ENCODE measurements around the gene KLRB1.
"Not testable (repeated sequence)": the region's sequence is repeated elsewhere in the genome, so short reads cannot be mapped to it uniquely, and the experiment has no call there.

The KLRB1 gene

DNA sequence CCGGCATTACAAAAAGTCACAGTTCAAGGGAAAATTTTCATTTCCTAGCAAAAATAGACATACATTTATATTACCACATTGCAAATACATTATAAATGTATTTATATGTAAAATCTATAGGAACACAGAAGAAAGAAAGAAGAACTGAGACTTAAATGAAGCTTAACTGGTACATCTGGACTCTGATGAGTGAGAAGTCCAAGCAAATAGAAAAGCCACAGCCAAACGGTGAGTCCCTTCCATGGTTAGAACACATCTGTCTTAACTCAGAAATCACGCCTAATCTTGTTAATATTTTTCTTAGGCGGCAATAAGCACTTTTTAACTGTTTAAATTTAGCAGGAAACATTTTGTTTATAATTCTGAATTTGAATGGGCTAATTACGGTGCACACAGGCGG, 9.4 kb upstream of the KLRB1 start:
- no peaks in the 10 kb centered on the region for H3K9me3 ChIP-seq (ENCODE audit: control insufficient read depth in 1 of 2, low read length in 2 of 2)
- H3K4me1 ChIP-seq (ENCODE audit: control insufficient read depth in 1 of 2, insufficient read depth in 2 of 2, low read length in 2 of 2) = no peaks in the 10 kb centered on the region
- H3K27me3 ChIP-seq (ENCODE audit: low read depth, low read length) = no peaks in the 10 kb centered on the region
- H3K36me3 ChIP-seq (ENCODE audit: control insufficient read depth in 1 of 2, insufficient read depth in 2 of 2, low read length in 2 of 2) = no peaks in the 10 kb centered on the region
- H3K4me3 ChIP-seq (ENCODE audit: low read depth in 1 of 2, low read length in 2 of 2) = no peak overlapping the region
- H3K27ac ChIP-seq (ENCODE audit: low read length) = no peak overlapping the region

DNA sequence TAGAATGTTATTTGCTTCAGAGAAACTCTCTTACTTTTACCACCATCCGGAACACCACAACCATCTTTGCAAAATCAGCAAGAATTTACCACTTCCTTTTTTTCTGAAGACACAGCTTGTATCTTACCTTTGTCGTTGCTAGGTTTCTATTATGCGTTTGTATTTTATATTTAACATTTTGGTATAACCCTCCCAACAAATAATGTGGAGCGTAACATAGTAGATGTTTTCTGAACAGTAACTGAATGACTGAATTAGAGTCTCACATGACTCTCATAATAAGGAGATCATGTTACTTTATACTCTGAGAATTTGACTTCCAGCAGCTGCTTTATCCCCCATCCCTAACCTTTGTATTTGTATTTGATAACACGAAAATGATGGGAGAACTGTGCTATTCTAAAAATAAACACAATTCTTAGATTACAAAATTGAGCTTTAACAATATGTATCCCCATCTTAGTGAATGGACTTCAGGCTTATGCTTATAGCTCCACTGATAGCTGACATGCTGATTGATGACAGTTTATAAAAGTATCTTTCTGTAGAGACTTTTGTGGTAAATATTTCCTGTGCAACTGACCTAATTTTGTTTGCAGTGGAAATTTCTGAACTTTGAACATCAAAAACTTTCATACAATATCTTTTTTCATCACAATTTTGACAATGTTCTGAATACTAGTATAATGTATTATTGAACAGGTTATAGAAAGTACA, 7.9 kb upstream of the KLRB1 start:
- no peaks in the 10 kb centered on the region for H3K36me3 ChIP-seq (ENCODE audit: control insufficient read depth in 1 of 2, insufficient read depth in 2 of 2, low read length in 2 of 2)
- no peaks in the 10 kb centered on the region for H3K9me3 ChIP-seq (ENCODE audit: control insufficient read depth in 1 of 2, low read length in 2 of 2)
- H3K27me3 ChIP-seq (ENCODE audit: low read depth, low read length) = no peaks in the 10 kb centered on the region
- no peak overlapping the region for H3K4me3 ChIP-seq (ENCODE audit: low read depth in 1 of 2, low read length in 2 of 2)
- no peaks in the 10 kb centered on the region for H3K4me1 ChIP-seq (ENCODE audit: control insufficient read depth in 1 of 2, insufficient read depth in 2 of 2, low read length in 2 of 2)
- no peak overlapping the region for H3K27ac ChIP-seq (ENCODE audit: low read length)

DNA sequence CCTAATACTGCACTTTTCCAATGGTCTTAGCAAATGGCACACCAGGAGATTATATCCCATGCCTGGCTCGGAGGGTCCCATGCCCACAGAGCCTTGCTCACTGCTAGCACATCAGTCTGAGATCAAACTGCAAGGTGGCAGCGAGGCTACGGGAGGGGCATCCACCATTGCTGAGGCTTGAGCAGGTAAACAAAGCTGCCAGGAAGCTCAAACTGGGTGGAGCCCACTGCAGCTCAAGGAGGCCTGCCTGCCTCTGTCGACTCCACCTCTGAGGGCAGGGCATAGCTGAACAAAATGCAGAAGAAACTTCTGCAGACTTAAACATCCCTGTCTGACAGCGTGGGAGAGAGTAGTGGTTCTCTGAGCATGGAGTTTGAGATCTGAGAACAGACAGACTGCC, 2.9 kb upstream of the KLRB1 start:
- not testable (repeated sequence) for H3K27ac ChIP-seq (ENCODE audit: low read length); H3K36me3 ChIP-seq (ENCODE audit: control insufficient read depth in 1 of 2, insufficient read depth in 2 of 2, low read length in 2 of 2); H3K4me1 ChIP-seq (ENCODE audit: control insufficient read depth in 1 of 2, insufficient read depth in 2 of 2, low read length in 2 of 2); H3K27me3 ChIP-seq (ENCODE audit: low read depth, low read length); H3K9me3 ChIP-seq (ENCODE audit: control insufficient read depth in 1 of 2, low read length in 2 of 2); H3K4me3 ChIP-seq (ENCODE audit: low read depth in 1 of 2, low read length in 2 of 2)

DNA sequence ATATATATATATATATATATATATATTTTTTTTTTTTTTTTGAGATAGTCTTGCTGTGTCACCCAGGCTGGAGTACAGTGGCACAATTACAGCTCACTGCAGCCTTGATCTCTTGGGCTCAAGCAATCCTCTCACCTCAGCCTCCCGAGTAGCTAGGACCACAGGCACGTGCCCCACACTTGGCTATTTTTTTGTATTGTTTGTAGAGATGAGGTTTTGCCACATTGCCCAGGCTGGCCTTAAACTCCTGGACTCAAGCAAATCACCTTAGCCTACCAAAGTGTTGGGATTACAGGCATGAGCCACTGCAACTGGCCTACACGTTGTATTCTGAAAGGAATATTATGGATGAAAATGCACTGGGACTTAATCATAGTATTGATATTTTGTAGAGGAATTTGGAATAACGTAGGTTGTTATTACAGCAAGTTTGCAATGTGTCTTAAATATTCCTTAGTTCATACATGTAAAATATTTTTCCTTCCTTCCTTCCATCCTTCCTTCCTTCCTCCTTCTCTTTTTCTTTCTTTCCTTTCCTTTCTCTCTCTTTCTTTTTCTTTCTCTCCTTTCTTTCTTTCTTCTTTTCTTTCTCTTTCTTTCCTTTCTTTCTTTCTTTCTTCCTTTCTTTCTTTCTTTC, 862 bp downstream of the KLRB1 start:
- Histone ChIP-seq H3K9me3 (ENCODE audit: control insufficient read depth in 1 of 2, low read length in 2 of 2) (no peaks in the 10 kb centered on the region), H3K27me3 (ENCODE audit: low read depth, low read length) (no peaks in the 10 kb centered on the region), H3K4me1 (ENCODE audit: control insufficient read depth in 1 of 2, insufficient read depth in 2 of 2, low read length in 2 of 2) (no peaks in the 10 kb centered on the region), H3K36me3 (ENCODE audit: control insufficient read depth in 1 of 2, insufficient read depth in 2 of 2, low read length in 2 of 2) (no peaks in the 10 kb centered on the region), H3K4me3 (ENCODE audit: low read depth in 1 of 2, low read length in 2 of 2) (no peak overlapping the region), H3K27ac (ENCODE audit: low read length) (no peak overlapping the region)

DNA sequence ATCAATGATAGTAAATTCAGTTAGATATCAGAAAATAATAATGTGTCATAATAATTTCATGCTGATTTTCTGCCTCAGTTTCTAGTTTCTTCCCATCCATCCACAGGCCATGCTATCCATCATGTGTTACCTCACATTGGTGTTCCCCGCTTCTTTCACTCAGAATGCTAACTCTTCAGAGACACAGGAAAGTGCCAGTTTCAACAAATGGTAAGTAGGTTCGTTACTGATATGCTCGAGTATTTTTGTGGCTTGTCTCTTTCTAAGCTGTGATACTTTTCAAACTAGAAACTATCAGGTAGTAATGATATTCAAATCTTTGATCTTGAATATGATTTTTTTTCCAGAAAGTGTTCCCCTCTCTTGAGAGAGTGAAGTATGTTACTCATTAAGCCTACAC, 1.5 kb downstream of the KLRB1 start:
- Histone ChIP-seq H3K27ac (ENCODE audit: low read length) (no peak overlapping the region), H3K4me1 (ENCODE audit: control insufficient read depth in 1 of 2, insufficient read depth in 2 of 2, low read length in 2 of 2) (no peaks in the 10 kb centered on the region), H3K27me3 (ENCODE audit: low read depth, low read length) (no peaks in the 10 kb centered on the region), H3K36me3 (ENCODE audit: control insufficient read depth in 1 of 2, insufficient read depth in 2 of 2, low read length in 2 of 2) (no peaks in the 10 kb centered on the region), H3K4me3 (ENCODE audit: low read depth in 1 of 2, low read length in 2 of 2) (no peak overlapping the region), H3K9me3 (ENCODE audit: control insufficient read depth in 1 of 2, low read length in 2 of 2) (no peaks in the 10 kb centered on the region)

DNA sequence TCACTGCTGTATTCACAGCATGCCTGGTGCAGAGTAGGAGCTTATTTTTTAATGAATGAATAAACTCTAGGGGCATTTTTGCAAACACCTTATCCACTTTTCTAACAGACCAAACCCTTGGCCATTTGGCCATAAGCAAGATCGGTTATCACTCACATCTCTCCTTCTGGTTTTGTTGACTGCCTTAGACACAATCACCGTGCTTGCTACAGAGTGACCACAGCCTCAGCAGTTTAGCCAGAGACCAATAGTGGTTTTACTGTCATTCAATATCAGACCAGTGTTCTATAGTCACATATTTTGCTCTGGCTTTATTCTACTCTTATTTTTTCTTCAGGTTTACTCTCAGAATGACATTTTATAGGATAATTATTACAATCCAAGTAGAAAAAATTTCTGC, 2.2 kb downstream of the KLRB1 start:
- Histone ChIP-seq H3K4me1 (ENCODE audit: control insufficient read depth in 1 of 2, insufficient read depth in 2 of 2, low read length in 2 of 2) (no peaks in the 10 kb centered on the region), H3K36me3 (ENCODE audit: control insufficient read depth in 1 of 2, insufficient read depth in 2 of 2, low read length in 2 of 2) (no peaks in the 10 kb centered on the region), H3K27me3 (ENCODE audit: low read depth, low read length) (no peaks in the 10 kb centered on the region), H3K4me3 (ENCODE audit: low read depth in 1 of 2, low read length in 2 of 2) (no peak overlapping the region), H3K9me3 (ENCODE audit: control insufficient read depth in 1 of 2, low read length in 2 of 2) (no peaks in the 10 kb centered on the region), H3K27ac (ENCODE audit: low read length) (no peak overlapping the region)

DNA sequence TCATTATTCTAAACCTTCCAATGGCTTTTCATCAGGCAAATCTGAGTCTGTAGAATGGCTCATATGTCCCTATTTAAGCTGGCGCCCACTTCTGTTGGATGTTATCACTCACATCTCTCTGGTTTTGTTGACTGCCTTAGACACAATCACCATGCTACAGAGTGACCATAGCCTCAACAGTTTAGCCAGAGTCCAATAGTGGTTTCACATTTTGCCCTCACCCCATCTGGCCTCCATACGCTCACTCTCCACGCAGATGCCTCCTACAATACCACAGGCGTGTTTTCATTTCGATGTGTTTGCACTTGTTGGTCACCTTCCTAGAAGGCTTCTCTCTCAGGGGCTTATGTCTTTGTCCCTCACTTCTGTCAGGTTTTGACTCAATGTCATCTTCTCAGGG, 3.4 kb downstream of the KLRB1 start:
- Histone ChIP-seq H3K4me3 (ENCODE audit: low read depth in 1 of 2, low read length in 2 of 2) (no peak overlapping the region), H3K4me1 (ENCODE audit: control insufficient read depth in 1 of 2, insufficient read depth in 2 of 2, low read length in 2 of 2) (no peaks in the 10 kb centered on the region), H3K27ac (ENCODE audit: low read length) (no peak overlapping the region), H3K36me3 (ENCODE audit: control insufficient read depth in 1 of 2, insufficient read depth in 2 of 2, low read length in 2 of 2) (no peaks in the 10 kb centered on the region), H3K9me3 (ENCODE audit: control insufficient read depth in 1 of 2, low read length in 2 of 2) (no peaks in the 10 kb centered on the region), H3K27me3 (ENCODE audit: low read depth, low read length) (no peaks in the 10 kb centered on the region)

DNA sequence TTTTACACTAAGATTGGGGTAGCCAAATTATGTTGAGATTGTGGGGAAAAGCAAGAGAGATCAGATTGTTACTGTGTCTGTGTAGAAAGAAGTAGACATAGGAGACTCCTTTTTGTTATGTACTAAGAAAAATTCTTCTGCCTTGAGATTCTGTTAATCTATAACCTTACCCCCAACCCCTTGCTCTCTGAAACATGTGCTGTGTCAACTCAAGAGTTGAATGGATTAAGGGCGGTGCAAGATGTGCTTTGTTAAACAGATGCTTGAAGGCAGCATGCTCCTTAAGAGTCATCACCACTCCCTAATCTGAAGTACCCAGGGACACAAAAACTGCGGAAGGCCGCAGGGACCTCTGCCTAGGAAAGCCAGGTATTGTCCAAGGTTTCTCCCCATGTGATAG, 7.3 kb downstream of the KLRB1 start:
- H3K4me1 ChIP-seq (ENCODE audit: control insufficient read depth in 1 of 2, insufficient read depth in 2 of 2, low read length in 2 of 2); H3K4me3 ChIP-seq (ENCODE audit: low read depth in 1 of 2, low read length in 2 of 2); H3K36me3 ChIP-seq (ENCODE audit: control insufficient read depth in 1 of 2, insufficient read depth in 2 of 2, low read length in 2 of 2); H3K9me3 ChIP-seq (ENCODE audit: control insufficient read depth in 1 of 2, low read length in 2 of 2); H3K27me3 ChIP-seq (ENCODE audit: low read depth, low read length); H3K27ac ChIP-seq (ENCODE audit: low read length): not testable (repeated sequence)

DNA sequence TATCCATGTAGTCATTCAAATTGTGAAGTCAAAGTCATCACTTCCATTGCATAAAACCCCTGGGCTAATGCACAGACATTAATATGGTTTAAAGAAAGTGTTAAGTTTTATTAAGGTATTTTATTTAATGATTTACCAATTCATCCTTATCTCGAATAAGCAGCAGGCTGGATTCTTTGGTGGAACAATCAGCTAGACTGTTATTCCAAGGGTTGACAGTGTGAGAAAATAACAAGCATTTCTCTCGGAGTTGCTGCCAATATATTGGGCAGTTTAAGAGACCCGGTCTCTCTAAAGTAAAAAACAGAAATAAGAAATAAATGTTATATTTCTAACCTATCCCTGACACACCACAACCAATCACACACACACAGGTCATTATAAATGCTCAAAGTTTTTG, 9.4 kb downstream of the KLRB1 start:
- no peaks in the 10 kb centered on the region for H3K4me1 ChIP-seq (ENCODE audit: control insufficient read depth in 1 of 2, insufficient read depth in 2 of 2, low read length in 2 of 2)
- H3K9me3 ChIP-seq (ENCODE audit: control insufficient read depth in 1 of 2, low read length in 2 of 2) = no peaks in the 10 kb centered on the region
- no peak overlapping the region for H3K27ac ChIP-seq (ENCODE audit: low read length)
- H3K4me3 ChIP-seq (ENCODE audit: low read depth in 1 of 2, low read length in 2 of 2) = no peak overlapping the region
- H3K36me3 ChIP-seq (ENCODE audit: control insufficient read depth in 1 of 2, insufficient read depth in 2 of 2, low read length in 2 of 2) = no peaks in the 10 kb centered on the region
- H3K27me3 ChIP-seq (ENCODE audit: low read depth, low read length) = no peaks in the 10 kb centered on the region

DNA sequence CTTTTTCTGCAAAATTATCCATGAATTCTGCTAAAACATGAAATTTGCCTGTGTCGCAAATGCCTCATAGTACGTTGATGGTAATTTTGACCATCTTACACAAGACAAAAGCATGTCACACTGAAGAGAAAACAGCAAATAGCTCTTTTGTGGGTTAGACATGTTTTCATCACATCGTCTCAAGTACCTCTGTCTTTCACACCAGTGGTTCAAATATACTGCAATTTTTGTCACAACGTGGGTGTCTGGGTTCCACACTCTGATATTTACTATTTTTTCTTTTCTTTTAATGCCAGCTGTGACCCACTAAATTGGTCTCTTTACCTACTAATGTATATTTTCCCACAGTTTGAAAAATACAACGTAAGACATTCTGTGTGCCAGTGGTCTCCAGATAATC, 10.4 kb downstream of the KLRB1 start:
- Histone ChIP-seq H3K9me3 (ENCODE audit: control insufficient read depth in 1 of 2, low read length in 2 of 2) (no peaks in the 10 kb centered on the region), H3K4me3 (ENCODE audit: low read depth in 1 of 2, low read length in 2 of 2) (no peak overlapping the region), H3K27me3 (ENCODE audit: low read depth, low read length) (no peaks in the 10 kb centered on the region), H3K4me1 (ENCODE audit: control insufficient read depth in 1 of 2, insufficient read depth in 2 of 2, low read length in 2 of 2) (no peaks in the 10 kb centered on the region), H3K36me3 (ENCODE audit: control insufficient read depth in 1 of 2, insufficient read depth in 2 of 2, low read length in 2 of 2) (no peaks in the 10 kb centered on the region), H3K27ac (ENCODE audit: low read length) (no peak overlapping the region)

DNA sequence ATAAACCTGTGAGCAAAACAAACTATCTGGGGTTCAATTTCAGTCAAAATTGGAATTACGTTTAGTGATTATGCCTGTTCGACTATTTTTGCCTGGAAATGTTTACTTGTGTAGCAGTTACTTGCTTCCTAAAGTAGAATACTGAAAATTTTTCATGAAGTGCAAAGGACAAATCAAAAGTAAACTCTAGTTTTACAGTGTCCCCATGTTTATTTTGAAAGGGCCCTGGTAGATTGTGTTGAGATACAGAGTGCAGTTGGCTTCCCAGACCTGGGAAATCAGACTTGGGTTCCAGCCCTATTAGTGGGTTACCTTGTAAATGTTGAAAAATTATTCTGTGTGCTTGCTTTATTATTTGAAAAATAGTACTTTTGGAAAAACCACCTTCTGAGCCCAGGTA, 17.3 kb downstream of the KLRB1 start:
- H3K9me3 ChIP-seq (ENCODE audit: control insufficient read depth in 1 of 2, low read length in 2 of 2) = no peaks in the 10 kb centered on the region
- no peaks in the 10 kb centered on the region for H3K36me3 ChIP-seq (ENCODE audit: control insufficient read depth in 1 of 2, insufficient read depth in 2 of 2, low read length in 2 of 2)
- H3K4me3 ChIP-seq (ENCODE audit: low read depth in 1 of 2, low read length in 2 of 2) = no peak overlapping the region
- no peaks in the 10 kb centered on the region for H3K4me1 ChIP-seq (ENCODE audit: control insufficient read depth in 1 of 2, insufficient read depth in 2 of 2, low read length in 2 of 2)
- H3K27ac ChIP-seq (ENCODE audit: low read length) = no peak overlapping the region
- H3K27me3 ChIP-seq (ENCODE audit: low read depth, low read length) = no peaks in the 10 kb centered on the region

DNA sequence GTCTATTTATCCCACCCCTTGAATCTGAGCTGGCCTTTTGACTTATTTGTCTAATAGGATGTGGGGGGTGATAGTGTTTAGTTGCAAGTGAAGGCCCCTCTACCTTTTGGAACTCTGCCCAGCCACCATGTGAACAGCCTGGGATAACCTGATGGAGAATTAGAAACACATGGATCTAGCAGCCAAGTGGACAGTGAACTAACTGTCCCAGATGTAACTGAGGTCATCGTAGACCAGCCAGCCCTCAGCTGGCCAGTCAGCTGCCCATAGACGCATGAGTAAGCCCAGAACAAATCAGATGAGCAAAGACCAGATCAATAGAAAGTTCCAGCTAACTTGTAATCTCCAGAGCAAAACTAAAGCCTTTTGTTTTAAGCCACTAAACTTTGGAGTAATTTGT, 19.0 kb downstream of the KLRB1 start:
- Histone ChIP-seq H3K4me3 (ENCODE audit: low read depth in 1 of 2, low read length in 2 of 2) (no peak overlapping the region), H3K36me3 (ENCODE audit: control insufficient read depth in 1 of 2, insufficient read depth in 2 of 2, low read length in 2 of 2) (no peaks in the 10 kb centered on the region), H3K27me3 (ENCODE audit: low read depth, low read length) (no peaks in the 10 kb centered on the region), H3K4me1 (ENCODE audit: control insufficient read depth in 1 of 2, insufficient read depth in 2 of 2, low read length in 2 of 2) (no peaks in the 10 kb centered on the region), H3K9me3 (ENCODE audit: control insufficient read depth in 1 of 2, low read length in 2 of 2) (no peaks in the 10 kb centered on the region), H3K27ac (ENCODE audit: low read length) (no peak overlapping the region)
